Right atrium auricular region (tissue), 2 donors: ENCODE measurements around the gene MRPL49. TPM values are rescaled to one million over a fixed set of nuclear protein-coding genes. Genes with fewer than 3 reads are reported as not detected.
A peak's percentile ranks its signal among the peaks of the same experiment; 100 is the strongest.

ENCODE experiments used
- DNase-seq: peaks from one replicate; pipeline ENCODE4 v3.0.0-alpha.2; 2019; ENCODE audit warnings: low spot score
- H3K27ac ChIP-seq, 2 donors: fragments of 200-600 bp; sonication (generic); 1 replicate in 1 of 2; 2 replicates in 1 of 2; pipeline ENCODE4 v1.5.1; 2016 to 2019
- H3K27me3 ChIP-seq, 2 donors: fragments of 200-600 bp; sonication (generic); one replicate each; pipeline versions ENCODE4 v1.5.1 to v1.6.0; 2017 to 2019
- H3K36me3 ChIP-seq: fragments of 200-600 bp; sonication (generic); one replicate; pipeline ENCODE4 v1.5.1; 2016
- H3K4me1 ChIP-seq, 2 donors: fragments of 200-600 bp; sonication (generic); one replicate each; pipeline versions ENCODE4 v1.5.1 to v1.6.0; 2017 to 2019
- H3K4me3 ChIP-seq, 2 donors: fragments of 200-600 bp; sonication (generic); 1 replicate in 1 of 2; 2 replicates in 1 of 2; pipeline ENCODE4 v1.5.1; 2017 to 2019; ENCODE audit warnings: mild to moderate bottlenecking in 1 of 2, moderate library complexity in 1 of 2
- H3K9me3 ChIP-seq, 2 donors: fragments of 200-600 bp; sonication (generic); one replicate each; pipeline ENCODE4 v1.5.1; 2019
- total RNA-seq, 2 donors: library from RNA; depleted of rRNA; stranded (reverse); fragments of >200 nt; gene quantifications; one replicate each; pipeline ENCODE4 v1.1.0, GENCODE V29; 2016
- TF ChIP-seq, protein P1 (sequence below), 2 donors: fragments of 200-600 bp; sonication (generic); IDR thresholded peaks; one replicate each; pipeline ENCODE4 v1.5.1; 2019; ENCODE audit warnings: antibody characterized with exemption in 2 of 2

MRPL49 gene
- total RNA-seq, 2 donors from 2014 or later, result 38.8 to 47.8 TPM

DNA sequence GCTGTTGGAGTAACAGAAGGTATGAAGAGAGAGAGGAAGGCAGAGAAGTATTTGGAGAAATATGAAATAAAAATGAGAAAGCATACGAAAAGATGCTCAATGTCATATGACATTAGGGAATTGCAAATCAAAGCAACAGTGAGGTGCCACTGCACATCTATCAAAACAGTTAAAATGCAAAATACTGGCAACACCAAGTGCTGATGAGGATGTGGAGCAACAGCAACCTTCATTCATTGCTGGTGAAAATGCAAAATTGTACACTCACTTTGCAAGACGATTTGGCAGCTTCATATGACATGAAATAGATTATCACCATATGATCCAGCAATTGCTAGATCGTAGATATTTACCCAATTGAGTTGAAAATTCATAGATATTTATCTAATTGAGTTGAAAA is 38.5 kb downstream of the MRPL49 start:
- TF ChIP-seq, protein P1, sequence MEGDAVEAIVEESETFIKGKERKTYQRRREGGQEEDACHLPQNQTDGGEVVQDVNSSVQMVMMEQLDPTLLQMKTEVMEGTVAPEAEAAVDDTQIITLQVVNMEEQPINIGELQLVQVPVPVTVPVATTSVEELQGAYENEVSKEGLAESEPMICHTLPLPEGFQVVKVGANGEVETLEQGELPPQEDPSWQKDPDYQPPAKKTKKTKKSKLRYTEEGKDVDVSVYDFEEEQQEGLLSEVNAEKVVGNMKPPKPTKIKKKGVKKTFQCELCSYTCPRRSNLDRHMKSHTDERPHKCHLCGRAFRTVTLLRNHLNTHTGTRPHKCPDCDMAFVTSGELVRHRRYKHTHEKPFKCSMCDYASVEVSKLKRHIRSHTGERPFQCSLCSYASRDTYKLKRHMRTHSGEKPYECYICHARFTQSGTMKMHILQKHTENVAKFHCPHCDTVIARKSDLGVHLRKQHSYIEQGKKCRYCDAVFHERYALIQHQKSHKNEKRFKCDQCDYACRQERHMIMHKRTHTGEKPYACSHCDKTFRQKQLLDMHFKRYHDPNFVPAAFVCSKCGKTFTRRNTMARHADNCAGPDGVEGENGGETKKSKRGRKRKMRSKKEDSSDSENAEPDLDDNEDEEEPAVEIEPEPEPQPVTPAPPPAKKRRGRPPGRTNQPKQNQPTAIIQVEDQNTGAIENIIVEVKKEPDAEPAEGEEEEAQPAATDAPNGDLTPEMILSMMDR (IDR thresholded peaks at IDR 0.05), result no peak
- Histone ChIP-seq H3K9me3 (no peaks in the 10 kb centered on the region), H3K27ac (no peak overlapping the region), H3K4me3 (no peak overlapping the region), H3K36me3 (no peaks in the 10 kb centered on the region), H3K27me3 (no peaks in the 10 kb centered on the region), H3K4me1 (no peaks in the 10 kb centered on the region)
- DNase-seq, result no peak

DNA sequence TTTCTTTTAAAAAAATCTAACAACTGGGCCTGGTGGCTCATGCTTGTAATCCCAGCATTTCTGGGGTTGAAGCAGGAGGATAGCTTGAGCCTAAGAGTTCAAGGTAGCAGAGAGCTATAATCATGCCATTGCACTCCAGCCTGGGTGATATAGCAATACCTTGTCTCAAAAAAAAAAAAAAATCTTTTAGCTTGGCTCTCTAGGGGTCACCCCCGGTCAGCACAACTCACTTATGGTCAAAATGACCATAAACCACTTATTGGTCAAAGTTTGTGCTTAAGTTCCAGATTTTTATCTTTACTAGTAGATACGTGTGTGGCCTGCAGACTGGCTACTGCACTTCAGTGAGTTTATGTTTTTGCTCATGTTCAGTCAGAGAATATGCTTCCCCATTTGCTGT is 41.6 kb downstream of the MRPL49 start:
- DNase-seq, result no peak
- Histone ChIP-seq H3K4me3 (no peak overlapping the region), H3K27ac (no peak overlapping the region), H3K9me3 (no peaks in the 10 kb centered on the region), H3K4me1 (no peaks in the 10 kb centered on the region), H3K27me3 (no peaks in the 10 kb centered on the region), H3K36me3 (no peaks in the 10 kb centered on the region)
- TF ChIP-seq, protein P1 (IDR thresholded peaks at IDR 0.05), result no peak

DNA sequence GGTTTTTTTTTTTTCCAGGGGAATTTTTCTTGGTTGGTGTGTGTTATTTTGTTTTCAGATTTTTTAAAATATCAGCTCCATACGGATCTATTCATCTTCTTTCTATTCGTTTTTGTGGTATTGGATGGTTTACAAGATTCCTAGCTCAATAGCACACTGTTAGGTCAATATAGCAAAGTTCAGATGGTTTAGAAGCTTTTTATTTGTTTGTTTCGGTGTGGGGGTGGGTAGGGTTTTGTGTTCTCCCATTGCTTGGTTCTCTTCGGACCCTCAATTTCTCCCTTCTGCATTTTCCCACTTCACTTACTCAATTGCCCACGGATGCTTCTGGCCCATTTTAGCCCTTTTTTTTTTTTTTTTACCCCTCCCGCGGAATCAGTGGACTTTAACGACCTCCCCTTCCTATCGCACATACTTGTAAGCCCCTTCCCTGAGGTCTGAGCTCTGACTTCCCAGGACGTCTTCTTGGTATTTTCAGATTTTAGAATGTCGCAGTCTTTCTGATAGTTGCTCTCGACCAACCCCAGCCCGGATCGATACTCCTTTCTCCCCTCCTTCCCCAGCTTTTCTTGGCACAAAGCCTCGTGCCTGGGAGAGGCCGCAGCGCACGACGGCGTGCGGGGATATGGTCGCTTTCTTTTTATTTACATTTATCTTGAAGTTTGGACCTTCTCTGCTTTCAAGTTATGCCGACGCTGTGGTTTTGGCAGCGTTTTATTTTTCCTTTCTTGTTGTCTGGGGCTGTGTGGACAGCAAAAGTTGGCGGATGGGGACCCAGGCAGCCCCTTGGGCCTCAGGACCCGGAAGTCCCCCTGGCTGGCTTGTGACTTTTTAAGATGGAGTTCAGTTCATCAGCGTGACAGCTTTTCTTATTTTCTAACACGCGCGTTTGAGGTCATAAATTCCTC is 43.5 kb downstream of the MRPL49 start:
- Histone ChIP-seq H3K36me3 (no peaks in the 10 kb centered on the region), H3K4me3 (peak overlapping the region in 1 of 2 donors; percentile 25), H3K4me1 (no peaks in the 10 kb centered on the region), H3K9me3 (no peaks in the 10 kb centered on the region), H3K27me3 (no peaks in the 10 kb centered on the region), H3K27ac (no peak overlapping the region)
- no peak for DNase-seq
- TF ChIP-seq, protein P1 (IDR thresholded peaks at IDR 0.05), result no peak

DNA sequence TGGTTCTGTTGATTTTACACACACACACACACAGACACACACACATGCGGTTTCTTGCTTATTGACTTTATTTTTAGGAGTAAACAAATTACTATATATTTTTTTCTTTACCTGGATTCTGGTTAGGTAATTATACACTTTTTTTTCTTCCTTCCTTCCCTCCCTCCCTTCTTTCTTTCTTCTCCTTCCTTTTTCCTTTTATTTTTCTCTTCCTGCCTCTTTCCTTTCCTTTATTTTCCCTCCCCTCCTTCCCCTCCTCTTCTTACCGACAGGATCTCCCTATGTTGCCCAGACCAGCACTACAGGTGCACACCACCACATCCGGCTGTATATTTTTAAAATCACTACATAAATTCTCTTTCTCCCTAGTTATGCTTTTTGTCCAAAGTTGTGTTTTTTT is 44.8 kb downstream of the MRPL49 start:
- DNase-seq, result no peak
- H3K36me3 ChIP-seq, result no peaks in the 10 kb centered on the region
- no peaks in the 10 kb centered on the region for H3K4me1 ChIP-seq
- H3K27ac ChIP-seq, result no peak overlapping the region
- no peaks in the 10 kb centered on the region for H3K27me3 ChIP-seq
- H3K4me3 ChIP-seq, result no peak overlapping the region
- TF ChIP-seq, protein P1 (IDR thresholded peaks at IDR 0.05), result no peak
- H3K9me3 ChIP-seq, result no peaks in the 10 kb centered on the region

DNA sequence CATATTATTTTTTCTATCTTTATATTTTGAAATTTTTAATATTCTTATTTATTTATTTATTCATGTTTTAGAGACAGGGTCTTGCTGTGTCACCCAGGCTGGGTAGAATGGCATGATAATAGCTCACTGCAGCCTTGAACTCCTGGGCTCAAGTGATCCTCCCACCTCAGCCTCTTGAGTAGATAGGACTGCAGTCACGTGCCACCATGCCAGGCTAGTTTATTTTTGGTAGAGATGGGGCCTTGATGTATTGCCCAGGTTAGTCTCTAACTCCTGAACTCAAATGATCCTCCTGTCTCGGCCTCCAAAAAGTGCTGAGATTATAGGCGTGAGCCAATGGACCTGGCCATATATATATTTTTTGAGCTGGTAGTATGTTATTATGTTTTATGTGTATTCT is 45.5 kb downstream of the MRPL49 start:
- Histone ChIP-seq H3K27ac (no peak overlapping the region), H3K4me1 (no peaks in the 10 kb centered on the region), H3K36me3 (no peaks in the 10 kb centered on the region), H3K4me3 (no peak overlapping the region), H3K9me3 (no peaks in the 10 kb centered on the region), H3K27me3 (no peaks in the 10 kb centered on the region)
- no peak for DNase-seq
- TF ChIP-seq, protein P1 (IDR thresholded peaks at IDR 0.05), result no peak
